Osteoblast (primary cell): Measurements from ENCODE around the gene SIGLEC15. TPM values are rescaled to one million over a fixed set of nuclear protein-coding genes. Genes with fewer than 3 reads are reported as not detected.

Source experiments
- DNase-seq: peaks from one replicate; pipeline ENCODE4 v3.0.0; 2011; ENCODE audit warnings: low spot score, mixed read lengths; ENCODE audit not compliant: insufficient read length; ENCODE audit errors: missing footprints
- H2AFZ ChIP-seq: 2 replicates; pipeline ENCODE4 v1.6.0; 2011; ENCODE audit warnings: mild to moderate bottlenecking, low read length
- H3K27ac ChIP-seq: 2 replicates; pipeline ENCODE4 v1.5.1; 2011; ENCODE audit warnings: mild to moderate bottlenecking, low read depth, low read length, moderate library complexity
- H3K27me3 ChIP-seq: 2 replicates; pipeline ENCODE4 v1.6.0; 2012; ENCODE audit warnings: mild to moderate bottlenecking, control low read depth, inconsistent platforms, low read length, moderate library complexity; ENCODE audit not compliant: insufficient read depth
- H3K36me3 ChIP-seq: 2 replicates; pipeline ENCODE4 v1.5.1; 2011; ENCODE audit warnings: mild to moderate bottlenecking, low read length, control low read depth, moderate library complexity; ENCODE audit not compliant: insufficient read depth
- H3K4me1 ChIP-seq: 2 replicates; pipeline ENCODE4 v1.5.1; 2011; ENCODE audit warnings: mild to moderate bottlenecking, low read length, control low read depth, moderate library complexity; ENCODE audit not compliant: insufficient read depth
- H3K4me2 ChIP-seq: 2 replicates; pipeline ENCODE4 v1.6.0; 2011; ENCODE audit warnings: mild to moderate bottlenecking, low read length; ENCODE audit not compliant: insufficient read depth
- H3K4me3 ChIP-seq: fragments of 200-600 bp; sonication (generic); 3 replicates; pipeline ENCODE4 v1.5.1; 2012; ENCODE audit warnings: mild to moderate bottlenecking, low read length, inconsistent platforms; ENCODE audit not compliant: insufficient read depth
- H3K79me2 ChIP-seq: 2 replicates; pipeline ENCODE4 v1.6.0; 2012; ENCODE audit warnings: mild to moderate bottlenecking, low read length, control low read depth, inconsistent platforms; ENCODE audit not compliant: insufficient read depth
- H3K9me3 ChIP-seq: 2 replicates; pipeline ENCODE4 v1.5.1; 2011; ENCODE audit warnings: low read depth, low read length, control low read depth
- H4K20me1 ChIP-seq: 2 replicates; pipeline ENCODE4 v1.6.0; 2012; ENCODE audit warnings: mild to moderate bottlenecking, low read length, control low read depth; ENCODE audit not compliant: insufficient read depth
- total RNA-seq: library from RNA; depleted of rRNA; stranded (reverse); fragments of >200 nt; gene quantifications from 2 replicates; pipeline ENCODE4 v1.2.3, GENCODE V29; 2012
- TF ChIP-seq, protein P1 (sequence below): IDR thresholded peaks from 2 replicates; pipeline ENCODE4 v1.5.1; 2011; ENCODE audit warnings: mild to moderate bottlenecking, low read depth, low read length, moderate library complexity; ENCODE audit errors: extremely low read depth

The SIGLEC15 gene
- total RNA-seq, 1 donor = 8.0 TPM

DNA sequence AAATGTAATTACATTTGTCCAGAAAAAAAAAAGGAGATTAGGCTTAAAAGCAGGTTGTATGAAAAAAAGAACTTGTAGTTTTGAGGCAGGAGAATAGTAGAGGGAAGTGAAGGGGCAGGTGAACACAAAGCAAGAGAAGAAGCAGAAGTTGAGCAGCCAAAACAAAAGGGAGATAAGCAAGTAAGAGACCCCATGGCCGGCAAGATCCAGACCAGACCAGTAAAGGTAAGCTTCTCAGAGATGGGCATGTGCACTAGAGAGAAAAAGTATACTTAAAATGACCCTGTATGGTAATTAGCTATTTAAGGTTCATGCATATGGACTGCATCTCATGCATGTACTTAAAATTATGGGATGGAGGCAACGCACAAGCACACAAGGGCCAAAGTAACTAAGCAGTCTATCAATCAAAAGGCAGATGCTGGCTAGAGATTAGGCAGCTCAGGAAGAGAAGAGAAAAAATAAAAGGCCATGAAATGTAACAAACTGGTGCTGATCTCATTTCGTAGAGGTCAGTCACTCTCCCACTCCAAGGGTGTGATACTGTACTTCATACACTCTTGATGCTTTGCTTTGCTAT is 9.7 kb downstream of the SIGLEC15 start:
- TF ChIP-seq, protein P1, sequence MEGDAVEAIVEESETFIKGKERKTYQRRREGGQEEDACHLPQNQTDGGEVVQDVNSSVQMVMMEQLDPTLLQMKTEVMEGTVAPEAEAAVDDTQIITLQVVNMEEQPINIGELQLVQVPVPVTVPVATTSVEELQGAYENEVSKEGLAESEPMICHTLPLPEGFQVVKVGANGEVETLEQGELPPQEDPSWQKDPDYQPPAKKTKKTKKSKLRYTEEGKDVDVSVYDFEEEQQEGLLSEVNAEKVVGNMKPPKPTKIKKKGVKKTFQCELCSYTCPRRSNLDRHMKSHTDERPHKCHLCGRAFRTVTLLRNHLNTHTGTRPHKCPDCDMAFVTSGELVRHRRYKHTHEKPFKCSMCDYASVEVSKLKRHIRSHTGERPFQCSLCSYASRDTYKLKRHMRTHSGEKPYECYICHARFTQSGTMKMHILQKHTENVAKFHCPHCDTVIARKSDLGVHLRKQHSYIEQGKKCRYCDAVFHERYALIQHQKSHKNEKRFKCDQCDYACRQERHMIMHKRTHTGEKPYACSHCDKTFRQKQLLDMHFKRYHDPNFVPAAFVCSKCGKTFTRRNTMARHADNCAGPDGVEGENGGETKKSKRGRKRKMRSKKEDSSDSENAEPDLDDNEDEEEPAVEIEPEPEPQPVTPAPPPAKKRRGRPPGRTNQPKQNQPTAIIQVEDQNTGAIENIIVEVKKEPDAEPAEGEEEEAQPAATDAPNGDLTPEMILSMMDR = no peak
- Histone ChIP-seq H3K79me2 (no peaks in the 10 kb centered on the region), H3K4me2 (no peak overlapping the region), H4K20me1 (no peaks in the 10 kb centered on the region), H3K4me3 (no peak overlapping the region), H3K4me1 (peaks cover 17% of the 10 kb centered on the region), H3K9me3 (no peaks in the 10 kb centered on the region), H3K27ac (no peak overlapping the region), H3K36me3 (no peaks in the 10 kb centered on the region), H2AFZ (no peak overlapping the region), H3K27me3 (no peaks in the 10 kb centered on the region)
- no peak for DNase-seq

DNA sequence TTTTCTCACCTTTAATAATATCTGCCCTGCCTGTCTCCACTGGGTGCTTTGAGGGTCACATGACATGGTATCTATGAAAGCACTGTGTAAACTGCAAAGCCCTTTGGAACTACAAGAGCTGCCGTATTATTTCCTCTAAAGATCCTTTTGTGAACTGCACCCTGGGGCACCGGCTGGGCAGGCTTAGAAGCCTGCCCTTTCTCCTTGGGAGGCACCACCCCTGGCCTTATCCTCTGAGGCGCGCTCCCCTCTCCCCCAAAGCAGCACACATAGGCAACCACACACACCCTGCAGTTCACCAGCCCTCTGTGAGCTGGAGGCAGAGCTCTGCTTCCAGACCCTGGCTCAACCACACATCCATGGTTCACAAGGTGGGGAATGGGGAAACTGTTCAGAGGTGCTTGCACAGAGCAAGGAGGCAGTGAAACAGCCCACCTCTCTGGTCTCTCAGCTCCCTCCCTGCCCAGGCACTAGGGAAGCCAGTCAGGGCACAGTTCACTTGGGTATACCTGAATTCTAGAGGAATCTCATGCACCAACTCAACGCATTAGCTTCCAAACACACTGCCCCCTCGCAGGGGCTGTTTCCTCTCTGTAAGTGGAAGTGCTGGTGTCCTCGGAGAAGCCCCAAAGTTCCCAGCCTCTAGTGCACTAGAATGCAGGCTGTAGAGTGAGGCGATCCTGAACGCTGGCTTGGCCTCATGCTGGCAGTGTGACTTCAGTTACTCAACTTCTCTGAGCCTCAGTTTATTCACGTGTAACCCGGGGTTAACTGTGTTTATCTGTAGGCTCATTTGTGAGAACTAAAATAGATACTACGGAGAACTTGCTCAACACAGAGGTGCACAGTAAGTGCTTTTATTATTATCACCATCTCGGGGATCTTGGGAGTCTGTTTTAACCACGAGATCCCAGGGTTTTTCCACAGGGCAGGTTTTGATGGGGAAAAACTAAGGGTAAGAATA is 11.0 kb downstream of the SIGLEC15 start:
- Histone ChIP-seq H3K79me2 (no peaks in the 10 kb centered on the region), H4K20me1 (no peaks in the 10 kb centered on the region), H3K27me3 (no peaks in the 10 kb centered on the region), H2AFZ (no peak overlapping the region), H3K36me3 (no peaks in the 10 kb centered on the region), H3K4me1 (peaks cover 18% of the 10 kb centered on the region), H3K9me3 (no peaks in the 10 kb centered on the region), H3K4me2 (no peak overlapping the region), H3K27ac (no peak overlapping the region), H3K4me3 (no peak overlapping the region)
- no peak for DNase-seq
- TF ChIP-seq, protein P1 = no peak

DNA sequence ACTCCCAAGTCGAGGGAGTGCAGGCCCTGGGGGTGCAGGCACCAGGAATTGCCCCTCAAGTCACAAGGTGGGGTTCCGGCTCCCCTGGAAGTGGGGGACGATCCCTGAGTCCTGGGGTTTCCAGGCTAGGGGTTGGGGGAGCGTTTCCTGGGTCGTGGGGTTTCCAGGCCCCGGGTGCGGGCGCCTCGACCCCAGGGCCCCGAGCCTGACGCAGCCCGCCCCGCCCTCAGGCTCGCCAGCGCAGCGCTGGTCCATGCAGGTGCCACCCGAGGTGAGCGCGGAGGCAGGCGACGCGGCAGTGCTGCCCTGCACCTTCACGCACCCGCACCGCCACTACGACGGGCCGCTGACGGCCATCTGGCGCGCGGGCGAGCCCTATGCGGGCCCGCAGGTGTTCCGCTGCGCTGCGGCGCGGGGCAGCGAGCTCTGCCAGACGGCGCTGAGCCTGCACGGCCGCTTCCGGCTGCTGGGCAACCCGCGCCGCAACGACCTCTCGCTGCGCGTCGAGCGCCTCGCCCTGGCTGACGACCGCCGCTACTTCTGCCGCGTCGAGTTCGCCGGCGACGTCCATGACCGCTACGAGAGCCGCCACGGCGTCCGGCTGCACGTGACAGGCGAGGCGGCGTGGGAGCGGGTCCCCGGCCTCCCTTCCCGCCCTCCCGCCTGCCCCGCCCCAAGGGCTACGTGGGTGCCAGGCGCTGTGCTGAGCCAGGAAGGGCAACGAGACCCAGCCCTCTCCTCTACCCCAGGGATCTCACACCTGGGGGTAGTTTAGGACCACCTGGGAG is 12.0 kb downstream of the SIGLEC15 start:
- Histone ChIP-seq H4K20me1 (no peaks in the 10 kb centered on the region), H3K4me3 (peak overlapping the region; percentile 27), H2AFZ (no peak overlapping the region), H3K4me2 (peak overlapping the region; percentile 57), H3K4me1 (peaks cover 18% of the 10 kb centered on the region), H3K9me3 (no peaks in the 10 kb centered on the region), H3K79me2 (no peaks in the 10 kb centered on the region), H3K27ac (no peak overlapping the region), H3K27me3 (no peaks in the 10 kb centered on the region), H3K36me3 (no peaks in the 10 kb centered on the region)
- TF ChIP-seq, protein P1 = peak; percentile 25
- no peak for DNase-seq
